CD4-positive, alpha-beta T cell treated with Interleukin-10 for 1 hour (primary cell): ENCODE results near the gene TUBA3D.
"Not testable (repeated sequence)": the region's sequence is repeated elsewhere in the genome, so short reads cannot be mapped to it uniquely, and the experiment has no call there.

Experiments
- DNase-seq: peaks from one replicate; pipeline ENCODE4 v3.0.0-alpha.2; 2020

Gene TUBA3D

DNA sequence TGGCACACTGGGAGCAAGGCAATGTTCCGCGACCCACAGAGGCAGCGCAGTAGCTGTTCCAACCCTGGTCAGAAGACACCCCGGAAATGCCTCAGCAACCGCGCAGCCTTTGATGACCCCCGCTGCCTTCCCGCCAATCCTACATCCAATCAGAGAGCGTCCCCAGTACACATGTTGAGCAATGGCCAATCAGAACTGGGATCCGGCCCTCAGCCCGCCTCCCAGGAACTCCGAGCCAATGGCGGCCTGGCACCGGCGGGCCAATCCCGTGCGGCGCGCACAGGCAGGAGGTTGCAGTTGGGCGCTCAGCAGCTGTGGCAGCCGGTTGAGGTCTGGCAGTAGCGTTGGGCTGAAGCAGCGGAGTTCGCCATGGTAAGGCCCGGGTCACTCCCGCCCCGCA is at the start of gene TUBA3D:
TSS of gene TUBA3D (plus strand) at position 289 of the 400 bp plus-strand sequence. CDS start at position 370, 81 bp downstream.
- no peak for DNase-seq

DNA sequence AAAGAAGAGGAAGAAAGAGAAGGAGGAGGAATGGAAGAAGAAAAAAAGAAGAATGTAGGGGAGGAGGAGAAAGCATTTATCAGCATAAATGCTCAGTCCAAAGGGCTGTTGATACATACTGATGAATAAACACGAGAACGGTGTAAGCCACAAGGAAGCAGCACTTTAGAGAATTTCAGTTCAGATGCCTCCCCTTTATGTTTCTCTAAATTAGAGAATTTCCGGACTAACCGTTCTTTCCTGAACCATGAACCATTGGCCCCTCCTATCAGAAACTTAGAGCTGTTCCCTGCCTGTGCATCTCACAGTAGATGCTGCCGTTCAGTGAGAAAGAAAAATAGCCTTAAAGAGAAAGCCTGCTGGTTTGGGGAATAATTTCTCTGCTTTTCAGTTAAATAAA is 49.2 kb upstream of the TUBA3D start:
- no peak for DNase-seq

DNA sequence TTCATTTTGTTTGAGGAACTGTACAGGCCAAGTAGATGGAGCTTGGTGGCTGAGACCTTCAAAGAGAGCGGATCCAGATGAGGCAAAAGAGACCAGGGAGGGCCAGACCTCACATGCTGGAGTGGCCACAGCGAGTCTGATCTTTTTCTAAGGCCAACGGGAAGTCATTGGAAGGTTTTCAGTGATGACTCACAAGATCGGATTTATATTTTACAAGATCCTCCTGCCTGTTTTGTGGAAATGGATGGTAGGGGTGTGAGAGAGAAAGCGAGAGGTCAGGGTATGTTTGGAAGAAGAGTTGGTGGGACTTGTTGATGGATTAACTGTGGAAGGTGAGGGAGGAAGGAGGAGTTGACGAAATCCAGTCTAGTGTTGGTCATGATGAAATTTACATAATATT is 44.6 kb upstream of the TUBA3D start:
- DNase-seq, result no peak

DNA sequence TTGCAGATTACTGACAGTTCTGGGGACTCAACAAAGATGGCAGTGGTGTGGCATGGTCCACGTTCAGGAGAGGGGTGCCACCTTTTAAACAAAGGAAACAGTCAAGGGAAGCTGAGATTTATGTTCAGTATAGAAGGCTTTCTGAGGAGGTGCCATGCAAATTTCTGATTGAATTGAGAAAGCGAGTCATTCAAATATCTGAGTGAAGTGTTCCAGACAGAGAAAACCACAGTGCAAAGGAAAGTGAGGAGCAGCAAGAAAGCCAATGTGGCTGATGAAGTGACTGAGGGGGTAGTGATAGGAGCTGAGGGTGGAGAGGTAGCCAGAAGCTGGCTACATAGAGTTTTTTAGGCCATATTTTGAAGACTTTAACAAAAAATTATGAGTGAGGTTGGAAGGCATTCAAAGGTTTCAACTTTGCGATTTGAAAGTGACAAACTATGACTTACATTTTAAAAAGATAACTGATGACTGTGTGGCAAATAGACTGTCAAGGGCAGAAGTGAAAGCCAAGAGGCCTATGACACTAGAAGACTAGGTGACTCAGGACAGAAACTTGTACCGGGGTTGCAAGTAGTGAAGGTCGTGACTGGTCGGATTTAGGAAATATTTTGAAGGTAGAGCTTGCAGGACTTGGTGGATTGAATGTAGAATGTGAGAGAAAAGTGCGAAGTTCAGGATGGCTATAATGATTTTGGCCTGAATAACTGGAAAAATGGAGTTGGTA is 35.0 kb upstream of the TUBA3D start:
- DNase-seq, result not testable (repeated sequence)

DNA sequence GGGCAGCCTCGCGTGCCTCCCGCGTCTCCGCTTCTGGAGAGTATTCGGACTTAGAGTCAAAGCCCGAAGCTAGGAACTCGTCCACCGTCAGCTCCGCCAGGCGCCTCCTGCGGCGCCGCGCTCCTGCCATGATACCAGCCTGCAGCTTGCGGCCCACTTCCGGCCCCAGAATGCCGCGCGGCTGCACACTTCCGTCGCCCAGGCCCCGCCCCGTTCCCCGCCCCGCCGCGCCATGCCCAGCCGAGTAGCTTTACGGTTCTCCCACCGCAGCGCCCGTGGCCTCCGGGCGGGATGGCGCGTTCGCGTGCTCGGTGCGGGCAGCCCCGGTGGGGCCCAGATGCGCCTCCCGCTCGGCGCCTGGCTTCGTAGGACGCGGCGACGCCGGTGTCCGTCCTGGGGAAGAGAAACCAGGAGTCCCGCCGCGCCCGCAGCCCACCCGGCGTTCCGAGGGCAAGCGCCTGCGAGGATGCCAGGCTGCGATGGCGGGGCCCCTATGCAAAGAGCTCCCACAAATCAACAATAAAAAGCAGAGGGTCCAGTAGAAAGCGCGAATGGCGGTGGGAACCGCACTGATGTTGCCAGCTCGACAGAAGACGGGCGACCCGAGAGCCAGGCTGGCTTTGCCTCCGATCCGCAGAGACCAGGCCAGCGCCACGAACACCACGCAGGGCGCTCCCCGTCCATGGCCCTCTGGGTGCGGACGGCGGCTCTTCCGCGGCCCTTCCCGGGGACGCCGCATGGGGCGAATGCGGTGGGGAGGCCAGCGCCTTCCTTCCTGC is 31.0 kb upstream of the TUBA3D start:
- not testable (repeated sequence) for DNase-seq

DNA sequence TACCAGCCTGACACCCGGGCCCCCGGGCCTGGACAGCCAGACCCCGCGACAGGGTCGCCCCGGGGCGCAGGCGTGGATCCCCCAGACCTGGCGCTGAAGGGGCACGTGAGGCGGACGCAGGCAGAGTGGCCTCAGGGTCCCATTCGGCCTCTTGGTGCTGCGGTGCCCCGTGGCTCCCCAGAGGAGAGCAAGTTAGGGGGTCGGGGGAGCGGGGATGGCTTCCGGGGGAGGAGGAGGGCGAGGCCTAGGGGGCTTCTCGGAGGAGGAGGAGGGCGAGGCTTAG is 30.5 kb upstream of the TUBA3D start:
- not testable (repeated sequence) for DNase-seq

DNA sequence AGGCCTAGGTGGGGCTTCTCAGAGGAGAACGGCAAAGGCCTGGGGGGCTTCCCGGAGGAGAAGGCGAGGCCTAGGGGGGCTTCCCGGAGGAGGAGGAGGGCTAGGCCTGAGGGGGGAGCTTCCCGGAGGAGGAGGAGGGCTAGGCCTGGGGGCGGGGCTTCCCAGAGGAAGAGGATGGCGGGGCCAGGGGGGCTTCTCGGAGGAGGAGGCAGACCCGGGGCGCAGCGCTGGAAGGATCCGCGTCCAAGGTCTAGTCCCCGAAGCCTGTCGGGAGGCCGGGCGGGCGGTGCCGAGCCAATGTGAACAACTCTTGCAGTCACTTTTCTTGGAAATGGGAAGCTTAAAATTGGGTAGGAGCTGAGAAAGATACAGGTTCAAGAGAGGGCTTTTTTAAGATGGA is 30.0 kb upstream of the TUBA3D start:
- DNase-seq, result no peak

DNA sequence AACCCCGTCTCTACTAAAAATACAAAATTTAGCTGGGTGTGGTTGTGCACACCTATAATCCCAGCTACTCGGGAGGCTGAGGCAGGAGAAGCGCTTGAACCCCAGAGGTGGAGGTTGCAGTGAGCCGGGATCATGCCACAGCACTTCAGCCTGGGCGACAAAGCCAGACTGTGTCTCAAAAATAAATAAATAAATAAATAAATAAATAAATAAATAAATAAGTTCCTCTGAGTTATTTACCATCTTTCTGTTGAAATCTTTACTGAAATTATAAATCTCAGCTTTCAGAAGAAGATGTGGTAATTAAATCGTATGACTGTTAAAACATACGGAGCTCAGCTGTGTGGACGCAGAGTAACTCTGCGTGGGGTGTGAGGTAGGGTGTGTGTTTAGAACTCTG is 27.9 kb upstream of the TUBA3D start:
- DNase-seq, result not testable (repeated sequence)

DNA sequence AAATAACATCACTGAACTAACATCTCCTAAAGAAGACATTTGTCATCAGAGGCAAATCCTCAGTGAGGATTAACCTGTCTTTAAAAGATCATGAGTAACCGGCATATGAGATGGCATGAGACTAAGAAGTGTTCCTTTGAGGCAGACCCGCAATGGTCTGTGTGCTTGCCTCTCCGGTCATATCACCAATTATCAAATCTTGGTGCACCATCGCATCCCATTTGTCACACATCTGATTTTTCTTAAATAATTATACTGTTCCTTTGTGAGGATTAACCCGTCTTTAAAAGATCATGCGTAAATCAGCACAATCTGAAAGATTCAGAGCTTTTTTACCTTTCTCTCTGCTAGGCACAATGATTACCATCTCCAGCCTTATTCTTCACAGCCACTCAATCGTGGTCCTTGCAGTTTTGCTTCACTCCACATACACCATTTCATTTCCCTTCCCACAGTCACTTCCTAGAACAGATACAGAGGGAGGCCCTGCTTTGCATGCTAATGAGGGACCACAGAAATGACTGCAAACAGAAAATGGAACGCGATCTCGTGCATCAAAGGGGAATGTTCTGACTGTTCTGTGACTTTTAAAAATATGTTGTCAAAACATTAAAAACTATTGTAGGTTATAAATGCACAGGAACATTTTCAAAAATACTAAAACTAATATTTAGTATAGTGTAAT is 24.5 kb upstream of the TUBA3D start:
- DNase-seq, result not testable (repeated sequence)

DNA sequence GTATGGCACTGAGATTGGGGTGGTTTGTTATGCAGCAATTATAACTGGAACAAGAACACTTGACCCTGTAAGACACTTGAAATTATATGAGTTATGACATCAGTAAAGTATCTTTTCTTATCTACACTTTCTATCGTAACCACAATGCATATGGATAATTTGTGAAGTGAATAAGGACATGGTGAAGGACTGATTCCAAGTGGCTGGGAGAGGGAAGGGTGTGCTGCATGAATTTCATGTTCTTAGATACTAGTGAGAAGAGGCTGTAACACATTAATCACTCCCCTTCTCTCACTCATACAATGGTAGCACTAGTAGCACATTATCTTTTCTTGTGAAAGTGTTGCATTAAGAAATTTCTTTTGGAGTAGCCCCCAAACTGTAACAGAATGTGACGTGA is 21.0 kb upstream of the TUBA3D start:
- DNase-seq, result not testable (repeated sequence)

DNA sequence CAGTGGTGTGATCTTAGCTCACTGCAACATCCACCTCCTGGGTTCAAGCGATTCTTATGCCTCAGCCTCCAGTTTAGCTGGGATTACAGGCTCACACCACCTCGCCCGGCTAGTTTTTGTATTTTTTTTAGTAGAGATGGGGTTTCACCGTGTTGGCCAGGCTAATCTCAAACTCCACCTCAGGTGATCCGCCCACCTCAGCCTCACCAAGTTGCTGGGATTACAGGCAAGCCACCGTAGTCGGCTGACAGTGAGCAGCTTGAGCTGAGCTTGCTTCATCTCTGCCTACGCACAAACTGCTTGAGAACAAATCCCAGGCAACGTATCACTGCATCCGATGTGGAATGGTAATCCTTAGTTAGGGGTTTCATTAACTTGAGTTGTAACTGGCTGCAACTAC is 8.2 kb upstream of the TUBA3D start:
- not testable (repeated sequence) for DNase-seq

DNA sequence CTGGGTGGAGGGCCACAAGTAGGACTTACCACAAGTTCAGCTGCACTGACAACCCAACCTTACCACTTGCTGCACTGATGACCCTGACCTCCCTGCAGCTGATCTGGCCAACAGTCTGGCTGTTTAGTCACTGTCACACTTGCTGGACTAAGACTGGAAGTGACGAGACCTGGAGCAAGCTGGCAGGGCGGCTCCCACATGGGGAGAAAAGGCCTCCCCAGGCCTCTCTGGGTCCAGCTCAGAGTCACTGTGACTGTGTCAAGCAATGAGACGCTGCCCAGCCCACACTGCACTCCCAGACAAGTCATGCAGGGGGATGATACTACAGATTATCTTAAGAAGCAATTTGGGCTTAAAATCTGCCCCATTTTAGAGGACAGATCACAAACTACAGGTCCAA is 5.0 kb upstream of the TUBA3D start:
- not testable (repeated sequence) for DNase-seq

DNA sequence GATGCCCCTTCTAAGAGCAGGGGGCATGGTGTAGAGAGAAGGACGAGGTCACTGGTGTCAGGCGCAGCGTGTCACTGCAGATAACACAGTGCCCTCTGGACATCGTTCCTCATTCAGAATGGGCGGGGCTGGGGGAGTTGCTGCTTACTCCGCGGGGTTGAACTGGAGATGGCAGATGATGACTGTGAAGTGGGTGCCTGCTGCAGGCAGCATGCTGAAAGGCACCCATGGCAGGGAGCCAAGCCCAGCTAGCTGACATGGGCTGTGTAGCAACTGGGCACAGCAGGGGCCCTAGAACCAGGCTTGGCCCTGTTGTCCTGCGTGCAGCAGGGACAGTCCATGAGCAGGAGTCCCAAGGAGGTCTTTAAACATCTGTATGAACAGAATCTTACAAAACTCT is 4.3 kb upstream of the TUBA3D start:
- not testable (repeated sequence) for DNase-seq

DNA sequence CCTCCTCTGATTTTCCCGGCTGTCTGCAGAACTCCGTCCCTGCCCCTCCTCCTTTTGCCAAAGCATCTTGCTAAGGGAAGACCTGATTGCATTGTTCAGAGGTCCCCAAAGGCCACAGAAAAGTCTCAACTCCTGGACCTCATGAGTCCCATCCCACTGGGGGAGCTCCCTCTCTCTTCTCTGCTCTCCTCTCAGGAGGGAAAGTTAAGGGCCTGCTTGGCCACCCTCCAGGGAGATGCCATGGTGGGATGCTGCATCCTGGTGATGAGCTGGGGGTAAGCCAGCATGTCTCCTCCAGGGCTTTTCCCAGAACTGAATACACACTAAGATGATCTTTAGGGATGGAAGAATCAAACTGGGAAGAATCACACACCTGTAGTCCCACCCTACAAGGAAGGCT is 2.7 kb upstream of the TUBA3D start:
- DNase-seq, result not testable (repeated sequence)

DNA sequence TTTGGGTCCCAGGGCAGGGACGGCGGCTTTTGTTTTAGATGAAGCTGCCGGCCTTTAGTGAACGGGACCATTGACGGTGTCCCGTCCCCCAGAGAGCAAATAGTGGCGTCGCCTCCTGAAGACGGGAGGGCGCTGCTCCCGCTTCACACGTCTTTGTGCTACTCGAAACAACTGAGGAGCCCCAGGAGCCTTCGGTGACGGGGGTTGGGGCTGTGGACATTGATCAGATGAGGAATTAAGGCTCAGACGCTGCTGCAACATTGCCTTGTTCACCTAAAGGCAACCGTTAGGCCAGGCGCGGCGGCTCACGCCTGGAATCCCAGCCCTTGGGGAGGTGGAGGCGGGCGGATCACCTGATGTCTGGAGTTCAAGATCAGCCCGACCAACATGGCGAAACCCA is 444 bp downstream of the TUBA3D start:
- not testable (repeated sequence) for DNase-seq

DNA sequence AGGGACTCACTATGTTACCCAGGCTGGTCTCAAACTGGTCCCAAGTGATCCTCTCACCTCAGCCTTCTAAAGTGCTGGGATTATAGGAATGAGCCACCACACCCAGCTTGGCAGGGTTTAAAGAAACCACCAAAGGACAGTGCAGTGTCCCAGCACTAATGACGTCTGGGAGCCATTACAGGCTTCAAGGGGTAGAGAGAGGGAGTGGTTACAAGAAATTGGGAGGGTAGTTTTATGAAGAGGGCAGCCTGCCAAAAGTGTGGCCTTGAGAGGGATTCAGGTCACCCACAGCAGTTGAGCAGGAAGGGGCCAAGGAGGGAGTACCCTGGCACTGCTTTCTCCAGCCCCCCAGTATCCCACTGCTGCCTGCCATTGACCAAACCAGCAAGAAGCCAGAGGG is 1.3 kb downstream of the TUBA3D start:
- DNase-seq, result not testable (repeated sequence)

DNA sequence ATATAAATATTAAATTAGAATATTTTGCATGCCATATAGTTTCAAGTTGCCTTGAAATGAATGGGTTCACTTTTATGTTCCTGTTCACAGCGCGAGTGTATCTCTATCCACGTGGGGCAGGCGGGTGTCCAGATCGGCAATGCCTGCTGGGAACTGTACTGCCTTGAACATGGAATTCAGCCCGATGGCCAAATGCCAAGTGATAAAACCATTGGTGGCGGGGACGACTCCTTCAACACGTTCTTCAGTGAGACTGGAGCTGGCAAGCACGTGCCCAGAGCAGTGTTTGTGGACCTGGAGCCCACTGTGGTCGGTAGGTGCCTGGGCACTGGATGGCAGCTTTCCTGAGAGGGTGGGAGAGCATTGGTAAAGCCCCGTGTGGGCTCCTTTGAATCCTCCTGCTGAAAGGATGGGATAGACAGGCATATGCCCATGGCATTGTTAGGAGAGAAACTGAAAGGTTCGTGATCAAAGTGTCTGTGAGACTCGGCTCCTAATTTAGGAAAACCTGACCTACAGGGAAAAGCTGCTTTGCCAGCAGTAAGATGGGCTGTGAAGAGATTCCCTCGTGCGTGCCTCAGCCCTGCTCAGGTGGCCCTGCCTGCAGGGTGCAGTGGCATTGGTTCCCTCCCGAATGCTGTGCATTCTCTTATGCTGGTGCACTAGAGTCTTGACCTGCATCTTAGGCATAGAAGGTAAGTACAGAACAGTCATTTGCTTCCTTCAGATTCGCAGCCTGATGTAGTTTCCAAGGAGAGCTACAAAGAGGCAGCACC is 2.3 kb downstream of the TUBA3D start:
- DNase-seq, result not testable (repeated sequence)

DNA sequence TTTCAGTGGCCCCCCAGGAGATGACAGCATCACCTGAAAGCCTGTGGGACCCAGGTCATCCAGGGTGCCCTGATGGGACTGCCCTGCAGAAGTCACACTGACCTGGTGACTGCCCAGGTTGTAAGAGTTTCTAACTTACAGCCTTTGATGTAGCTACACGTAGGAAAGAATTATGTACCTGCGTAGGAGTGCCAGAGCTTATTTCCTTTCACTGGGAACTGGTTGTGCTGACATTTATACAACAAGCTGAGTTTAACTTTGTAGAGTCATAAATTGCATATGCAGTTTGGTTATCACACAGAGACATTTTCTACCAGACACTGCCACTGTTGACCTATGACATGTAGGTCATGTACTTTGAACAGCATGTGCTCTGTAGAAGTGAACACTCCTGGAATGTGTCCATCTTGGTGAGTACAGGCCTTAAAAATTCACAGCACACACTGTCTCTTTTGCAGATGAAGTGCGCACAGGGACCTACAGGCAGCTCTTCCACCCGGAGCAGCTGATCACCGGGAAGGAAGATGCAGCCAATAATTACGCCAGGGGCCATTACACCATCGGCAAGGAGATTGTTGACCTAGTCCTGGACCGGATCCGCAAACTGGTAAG is 3.0 kb downstream of the TUBA3D start:
- not testable (repeated sequence) for DNase-seq

DNA sequence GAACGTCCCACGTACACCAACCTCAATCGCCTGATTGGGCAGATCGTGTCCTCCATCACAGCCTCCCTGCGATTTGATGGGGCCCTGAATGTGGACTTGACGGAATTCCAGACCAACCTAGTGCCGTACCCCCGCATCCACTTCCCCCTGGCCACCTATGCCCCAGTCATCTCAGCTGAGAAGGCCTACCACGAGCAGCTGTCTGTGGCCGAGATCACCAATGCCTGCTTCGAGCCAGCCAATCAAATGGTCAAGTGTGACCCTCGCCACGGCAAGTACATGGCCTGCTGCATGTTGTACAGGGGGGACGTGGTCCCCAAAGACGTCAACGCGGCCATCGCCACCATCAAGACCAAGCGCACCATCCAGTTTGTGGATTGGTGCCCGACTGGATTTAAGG is 4.4 kb downstream of the TUBA3D start:
- DNase-seq, result not testable (repeated sequence)

DNA sequence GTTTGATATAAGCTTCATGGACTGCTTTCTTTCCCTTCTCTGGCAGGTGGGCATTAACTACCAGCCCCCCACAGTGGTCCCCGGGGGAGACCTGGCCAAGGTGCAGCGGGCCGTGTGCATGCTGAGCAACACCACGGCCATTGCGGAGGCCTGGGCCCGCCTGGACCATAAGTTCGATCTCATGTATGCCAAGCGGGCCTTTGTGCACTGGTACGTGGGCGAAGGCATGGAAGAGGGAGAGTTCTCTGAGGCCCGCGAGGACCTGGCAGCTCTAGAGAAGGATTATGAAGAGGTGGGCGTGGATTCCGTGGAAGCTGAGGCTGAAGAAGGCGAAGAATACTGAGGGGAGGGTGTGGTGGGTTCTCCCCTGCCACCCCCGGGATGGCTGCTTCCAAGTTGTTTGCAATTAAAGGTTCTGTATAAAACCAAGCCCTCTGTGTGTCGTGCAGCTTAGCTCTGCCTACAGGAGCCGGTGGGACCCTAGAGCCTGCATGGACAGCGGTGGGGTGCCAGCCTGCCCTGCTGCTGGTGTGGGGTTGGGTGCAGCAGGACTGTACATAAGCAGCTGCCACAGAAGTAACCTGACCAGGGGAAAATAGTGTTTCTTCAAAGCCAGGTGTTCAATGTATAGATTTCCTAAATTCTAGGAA is 6.7 kb downstream of the TUBA3D start:
- not testable (repeated sequence) for DNase-seq

DNA sequence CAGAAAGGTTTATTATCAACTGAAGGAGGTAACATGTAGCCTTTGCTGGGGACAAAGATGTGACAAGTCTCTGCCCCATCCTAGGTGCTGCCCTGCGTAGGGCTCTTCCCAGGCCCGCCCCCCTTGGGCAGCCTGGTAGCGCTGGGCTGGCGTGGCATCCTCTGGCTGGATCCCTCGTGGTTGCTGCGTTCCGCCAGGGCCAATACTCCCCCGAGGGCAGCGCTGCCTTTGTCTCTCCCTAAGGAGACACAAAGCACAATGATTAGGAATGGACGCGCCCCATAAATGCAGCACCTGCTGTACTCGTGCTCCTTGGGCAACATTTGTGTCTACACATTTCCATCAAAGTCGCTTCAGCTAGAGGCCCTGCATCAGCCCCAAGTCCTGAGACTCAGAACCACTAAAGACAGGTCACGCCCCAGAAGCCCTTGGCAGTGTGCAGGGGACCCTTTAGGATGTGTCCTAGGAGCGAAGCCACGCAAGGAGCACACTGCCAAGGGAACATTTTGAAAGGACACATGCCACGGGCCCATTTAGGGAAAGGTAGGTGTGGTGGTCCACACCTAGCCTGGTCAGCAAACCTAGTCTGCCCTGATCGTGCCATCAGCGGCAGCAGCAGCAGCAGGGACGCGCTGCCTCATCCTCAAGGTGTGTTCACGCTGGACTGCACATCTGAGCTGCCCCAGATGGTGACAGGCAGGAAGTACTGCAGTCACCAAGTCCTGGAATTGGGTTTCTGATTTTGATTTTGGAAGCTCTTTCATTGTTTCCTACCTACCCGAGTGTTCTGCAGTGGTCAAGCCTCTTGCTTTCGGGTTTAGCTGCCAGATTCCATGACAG is 8.3 kb downstream of the TUBA3D start:
- DNase-seq, result not testable (repeated sequence)
